Measurements from ENCODE around the gene GNPTG.

The GNPTG gene

DNA sequence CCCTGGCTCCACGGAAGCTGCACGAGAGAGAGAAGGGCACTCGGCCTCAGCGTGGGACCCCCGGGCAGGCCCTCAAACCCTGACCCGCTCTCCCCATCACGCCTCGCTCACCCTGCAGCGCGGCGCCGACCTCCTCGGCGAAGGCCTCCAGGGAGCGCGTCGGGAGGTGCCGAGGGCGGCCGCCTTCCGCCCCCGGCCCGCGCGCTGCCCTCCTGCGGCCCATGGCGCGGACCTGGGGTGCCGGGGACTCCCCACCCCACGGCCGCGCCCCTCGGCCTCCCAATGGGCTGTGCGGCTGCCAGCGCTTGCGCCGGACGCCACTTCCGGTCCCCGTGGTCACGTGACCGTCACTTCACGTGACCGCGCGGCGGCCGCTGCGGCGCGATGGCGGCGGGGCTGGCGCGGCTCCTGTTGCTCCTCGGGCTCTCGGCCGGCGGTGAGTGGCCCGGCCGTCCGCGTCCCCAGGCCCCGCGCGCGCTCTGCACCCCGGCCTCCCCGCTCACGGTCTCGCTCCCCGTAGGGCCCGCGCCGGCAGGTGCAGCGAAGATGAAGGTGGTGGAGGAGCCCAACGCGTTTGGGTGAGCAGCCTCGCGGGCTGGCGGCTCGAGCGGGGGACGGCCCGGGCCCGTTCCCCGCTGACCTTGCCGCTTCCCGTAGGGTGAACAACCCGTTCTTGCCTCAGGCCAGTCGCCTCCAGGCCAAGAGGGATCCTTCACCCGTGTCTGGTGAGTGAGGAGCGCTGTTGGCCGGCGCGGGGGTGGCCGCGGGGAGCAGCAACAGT lies at the start of gene GNPTG, which contains the start of gene TSR3:
Gene GNPTG, plus strand, starts transcription at position 350 of the 781 bp plus-strand sequence. Its CDS starts 35 bp downstream, at position 385.
Gene TSR3, minus strand, starts transcription at position 297 of the 781 bp plus-strand sequence. Its CDS starts 74 bp downstream, at position 223.
- DNase-seq = no peak

DNA sequence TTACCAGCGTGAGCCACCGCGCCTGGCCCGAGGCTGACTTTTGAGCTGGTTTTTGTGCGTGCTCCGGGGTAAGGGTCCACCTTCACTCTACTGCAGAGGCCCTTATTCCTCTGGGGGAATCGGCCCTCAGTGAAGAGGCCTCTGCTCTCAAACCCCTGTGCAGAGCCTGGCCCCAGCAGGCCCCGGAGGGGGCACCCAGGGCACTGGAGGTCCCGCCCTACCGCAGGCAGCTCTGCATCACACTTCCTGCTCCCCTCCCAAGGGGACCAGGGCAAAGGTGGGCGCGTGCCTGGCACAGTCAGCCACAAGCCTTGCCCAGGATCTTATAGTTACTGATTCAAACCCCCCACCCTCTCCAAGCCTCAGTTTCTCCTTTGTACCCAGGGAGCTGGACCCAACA lies 45.9 kb upstream of the GNPTG start:
- no peak for DNase-seq

DNA sequence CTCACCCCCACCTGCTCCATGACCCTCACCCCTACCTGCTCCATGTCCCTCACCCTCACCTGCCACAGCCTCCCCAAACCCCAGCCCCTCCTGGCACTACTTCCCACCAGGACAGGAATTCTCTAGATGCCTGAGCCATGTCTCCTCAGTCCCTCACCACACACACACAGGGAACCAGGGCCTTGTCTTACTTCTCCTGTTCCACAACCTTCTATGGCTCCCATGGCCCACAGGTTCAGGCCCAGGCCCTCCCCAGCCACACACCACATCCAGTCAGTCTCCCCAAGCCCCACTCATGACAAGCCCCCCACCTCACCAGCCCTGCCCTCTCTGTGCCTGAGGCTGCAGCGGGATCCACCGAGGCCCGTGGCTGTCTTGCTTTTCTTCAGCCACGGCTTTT lies 45.4 kb upstream of the GNPTG start:
- DNase-seq = no peak

DNA sequence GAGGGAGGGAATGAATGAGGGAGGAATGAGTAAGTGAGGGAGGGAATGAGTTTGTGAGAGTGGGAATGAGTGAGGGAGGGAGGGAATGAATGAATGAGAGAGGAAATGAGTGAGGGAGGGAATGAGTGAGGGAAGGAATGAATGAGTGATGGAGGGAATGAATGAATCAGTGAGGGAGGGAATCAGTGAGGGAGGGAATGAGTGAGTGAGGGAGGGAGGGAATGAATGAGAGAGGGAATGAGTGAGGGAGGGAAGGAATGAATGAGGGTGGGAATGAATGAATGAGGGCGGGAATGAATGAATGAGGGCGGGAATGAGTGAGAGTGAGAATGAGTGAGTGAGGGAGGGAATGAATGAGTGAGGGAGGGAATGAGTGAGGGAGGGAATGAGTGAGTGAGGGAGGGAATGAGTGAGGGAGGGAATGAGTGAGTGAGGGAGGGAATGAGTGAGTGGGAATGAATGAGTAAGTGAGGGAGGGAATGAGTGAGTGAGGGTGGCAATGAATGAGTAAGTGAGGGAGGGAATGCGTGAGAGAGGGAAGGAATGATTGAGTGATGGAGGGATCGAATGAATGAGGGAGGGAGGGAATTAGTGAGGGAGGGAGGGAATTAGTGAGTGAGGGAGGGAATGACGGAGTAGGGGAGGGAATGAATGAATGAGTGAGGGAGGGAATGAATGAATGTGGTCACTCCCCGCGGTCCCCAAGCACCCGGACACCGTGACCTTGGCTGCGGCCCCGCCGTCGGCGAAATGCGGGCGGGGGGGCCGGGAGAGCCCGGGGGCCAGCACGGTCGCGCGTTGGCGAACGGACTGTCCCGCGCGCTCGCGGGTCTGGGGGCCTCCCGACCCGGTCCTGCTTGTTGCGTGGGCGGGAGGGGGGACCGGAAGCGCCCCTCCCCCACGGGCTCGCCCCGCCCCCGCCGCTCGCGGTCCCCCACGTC lies 43.4 kb upstream of the GNPTG start:
- no peak for DNase-seq

DNA sequence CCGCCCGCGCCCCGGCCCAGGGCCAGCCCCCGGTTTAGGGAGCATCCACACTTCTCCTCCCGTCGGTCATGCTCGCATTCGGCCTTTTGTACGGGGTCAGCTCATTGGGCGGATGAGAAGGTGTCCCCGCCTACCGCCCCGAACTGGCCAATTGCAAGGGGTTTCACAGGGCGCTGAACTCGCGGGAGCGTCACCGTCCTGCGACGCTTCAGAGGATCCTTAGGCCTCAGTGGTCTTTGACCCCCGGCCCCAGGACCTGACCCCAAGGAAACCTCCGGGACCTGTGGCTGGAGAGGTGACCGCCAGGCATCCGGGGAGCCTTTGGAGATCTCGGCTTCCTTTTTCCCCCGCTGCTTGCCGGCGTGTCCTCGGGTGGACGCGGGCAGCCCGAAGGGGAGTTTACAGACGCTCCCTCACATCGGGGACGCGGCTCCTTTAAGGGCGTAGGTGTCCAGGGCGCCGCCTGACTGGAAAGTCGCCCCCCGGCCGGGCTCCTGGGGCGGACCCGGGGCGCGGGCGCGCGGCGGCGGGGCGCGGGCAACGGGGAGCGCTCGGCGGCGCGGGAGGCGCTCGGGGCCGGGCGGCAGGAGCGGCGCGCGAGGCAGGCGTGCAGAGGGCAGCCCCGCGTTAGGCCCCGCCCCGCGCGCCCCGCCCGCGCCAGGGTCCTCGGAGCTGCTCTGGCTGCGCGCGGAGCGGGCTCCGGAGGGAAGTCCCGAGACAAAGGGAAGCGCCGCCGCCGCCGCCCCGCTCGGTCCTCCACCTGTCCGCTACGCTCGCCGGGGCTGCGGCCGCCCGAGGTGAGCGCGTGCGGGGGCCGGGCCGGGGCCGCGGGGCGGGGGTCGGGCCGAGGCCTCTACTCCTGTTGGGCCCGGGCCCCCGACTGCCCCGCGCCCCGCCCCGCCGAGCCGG lies 42.5 kb upstream of the GNPTG start, which contains the start of gene UBE2I:
Gene UBE2I, plus strand, starts transcription at position 660 of the 909 bp plus-strand sequence. CDS start 4,395 bp downstream, outside the sequence.
- DNase-seq = peak; percentile 85

DNA sequence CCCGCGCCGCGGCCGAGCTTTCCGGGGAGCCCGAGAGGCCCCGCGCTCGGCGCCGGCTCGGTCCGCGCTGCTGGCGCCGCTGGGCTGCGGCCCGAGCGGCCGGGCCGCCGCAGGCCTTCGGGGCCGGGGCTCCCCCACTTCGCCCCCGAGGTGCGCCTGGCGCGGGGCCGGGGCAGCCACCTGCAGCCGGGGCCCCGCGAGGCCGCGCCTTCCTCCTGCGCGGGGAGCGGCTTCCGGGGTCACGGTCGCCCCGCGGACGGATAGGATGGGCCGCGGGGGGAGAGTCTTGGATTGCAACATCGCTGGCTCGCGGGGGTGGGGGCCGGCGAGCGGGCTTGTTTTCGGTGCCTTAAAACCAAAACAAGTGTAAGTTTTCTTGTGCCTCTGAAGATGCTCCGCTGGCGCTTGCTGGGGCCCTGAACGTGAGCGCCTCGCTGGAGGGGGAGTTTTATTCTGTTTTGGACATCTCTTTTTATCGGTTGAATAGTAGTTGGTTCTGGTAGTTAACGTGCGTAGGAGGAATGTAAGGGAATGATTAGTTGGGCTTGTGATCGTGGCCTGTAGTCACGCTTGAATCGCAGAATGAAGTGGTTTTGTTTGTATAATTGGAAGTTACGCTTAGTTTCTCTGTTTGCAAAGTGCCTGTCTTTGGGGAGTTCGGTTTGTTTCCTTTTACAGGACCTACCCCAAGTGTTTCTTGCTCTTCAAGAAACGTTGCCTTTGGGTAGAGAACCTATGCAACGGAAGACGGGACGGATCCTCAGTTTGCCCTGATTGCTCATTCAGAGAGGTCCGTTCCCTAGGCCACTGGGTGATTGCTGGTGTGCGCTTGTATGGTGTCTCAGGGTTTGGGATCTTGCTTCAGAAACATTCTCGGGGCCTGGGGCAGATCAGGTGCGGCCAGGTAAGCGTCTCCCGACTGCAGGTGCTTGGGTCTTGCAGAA lies 41.6 kb upstream of the GNPTG start:
- no peak for DNase-seq

DNA sequence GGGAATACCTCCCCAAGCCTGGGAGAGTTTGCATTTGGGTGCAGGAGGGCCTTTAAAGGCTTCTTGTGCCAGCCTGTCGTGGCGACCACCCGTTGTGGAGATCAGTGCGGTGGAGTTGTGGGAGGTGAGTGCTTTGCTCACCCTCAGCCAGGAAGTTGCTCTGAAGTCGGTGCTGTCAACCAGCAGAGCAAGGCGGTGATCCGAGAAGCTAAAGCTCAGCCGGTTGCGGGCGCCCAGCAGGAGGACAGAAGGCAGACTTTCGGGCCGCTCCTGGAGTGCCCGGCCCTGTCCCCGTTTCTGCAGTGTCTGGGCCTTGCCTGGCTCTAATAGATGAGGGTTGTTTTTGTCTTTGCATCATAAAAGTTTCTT lies 40.9 kb upstream of the GNPTG start:
- no peak for DNase-seq

DNA sequence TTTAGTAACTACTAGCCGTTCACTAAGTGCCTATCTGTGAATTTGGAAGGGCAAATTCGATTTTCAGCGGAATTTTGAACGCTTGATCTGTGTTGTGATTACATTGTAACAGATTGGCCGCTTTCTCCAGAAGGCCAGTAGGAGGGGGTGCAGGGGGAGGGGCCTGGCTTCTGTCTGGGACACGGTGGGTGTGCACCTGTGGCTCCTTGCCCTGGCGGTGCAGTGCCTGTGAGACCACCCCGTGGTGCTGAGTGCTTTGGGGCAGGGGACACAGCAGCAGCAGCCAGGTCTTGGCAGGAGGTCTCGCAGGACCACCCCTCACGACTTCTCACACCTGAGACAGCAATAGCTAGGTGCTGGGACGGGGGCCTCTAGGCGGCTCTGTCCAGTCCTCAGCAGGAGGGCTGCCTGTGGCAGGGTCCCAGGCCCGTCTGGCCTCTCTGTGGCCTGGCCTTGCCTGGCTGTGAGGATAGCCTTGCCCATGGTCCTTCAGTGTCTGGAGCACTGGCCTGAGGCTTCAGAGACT lies 40.5 kb upstream of the GNPTG start:
- DNase-seq = no peak

DNA sequence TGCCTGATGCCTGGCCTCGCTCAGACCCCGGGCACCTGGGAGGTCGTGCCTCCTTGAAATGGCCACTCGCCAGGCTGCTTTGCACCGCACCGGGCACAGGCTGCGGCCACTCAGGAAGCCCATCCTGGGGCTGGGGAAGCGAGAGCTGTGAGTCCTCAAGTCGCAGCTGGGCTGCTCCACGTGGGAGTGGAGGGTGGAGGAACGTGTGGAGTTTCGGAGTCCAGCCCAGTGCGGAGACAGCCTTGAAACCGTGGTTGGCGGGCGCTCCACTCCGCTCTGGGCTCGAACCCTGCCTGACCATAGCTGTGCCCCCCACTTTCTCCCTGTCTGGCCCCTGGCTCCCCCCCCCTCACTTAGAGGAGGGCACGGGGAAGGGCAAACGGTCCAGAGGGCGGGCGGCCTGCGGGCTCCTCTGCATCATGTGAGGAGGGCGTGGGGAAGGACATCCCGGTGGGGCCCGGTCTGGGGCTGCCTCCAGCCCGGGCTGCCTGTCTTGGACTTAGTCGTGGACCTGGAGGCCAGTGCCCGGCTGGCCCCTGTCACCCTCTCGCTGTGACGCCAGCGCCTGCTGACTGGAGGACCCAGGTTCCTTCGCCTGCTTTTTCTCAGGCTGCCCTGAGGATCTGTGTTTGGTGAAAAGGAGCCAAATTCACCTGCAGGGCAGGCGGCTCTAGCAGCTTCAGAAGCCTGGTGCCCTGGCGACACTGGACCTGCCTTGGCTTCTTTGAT lies 39.8 kb upstream of the GNPTG start:
- no peak for DNase-seq

DNA sequence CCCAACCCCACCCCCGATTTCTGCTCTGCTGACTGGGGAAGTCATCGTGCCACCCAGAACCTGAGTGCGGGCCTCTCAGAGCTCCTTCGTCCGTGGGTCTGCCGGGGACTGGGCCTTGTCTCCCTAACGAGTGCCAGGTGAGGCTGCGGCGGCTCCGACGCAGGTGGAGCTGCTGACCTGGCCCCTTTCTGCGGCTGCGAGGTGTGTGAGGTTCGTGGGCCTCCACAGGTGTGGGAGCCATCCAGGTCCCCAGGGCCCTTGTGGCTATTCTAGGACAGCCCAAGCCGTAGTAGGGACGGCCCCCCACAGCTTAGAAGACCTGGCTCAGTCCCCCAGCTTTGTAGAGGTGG lies 39.3 kb upstream of the GNPTG start:
- DNase-seq = no peak

DNA sequence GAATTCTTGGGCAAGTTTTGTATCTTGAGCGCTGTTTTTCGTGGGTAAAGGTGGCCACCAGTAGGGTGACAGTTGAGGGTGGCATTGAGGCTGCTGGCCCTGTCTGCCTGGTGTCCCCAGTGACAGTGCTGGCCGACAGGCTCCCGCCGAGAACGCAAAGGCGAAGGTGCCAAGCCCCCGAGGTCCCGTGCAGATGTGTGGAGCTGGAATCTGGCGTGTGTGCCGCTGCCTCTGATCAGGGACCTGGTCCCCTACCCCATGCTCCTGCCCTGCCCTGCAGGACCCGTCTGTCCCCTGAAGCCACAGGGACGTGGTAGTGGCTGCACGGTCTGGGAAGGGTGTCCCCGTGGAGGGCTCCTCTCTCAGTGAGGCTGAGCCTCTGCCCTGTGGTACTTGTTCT lies 38.8 kb upstream of the GNPTG start:
- DNase-seq = no peak

DNA sequence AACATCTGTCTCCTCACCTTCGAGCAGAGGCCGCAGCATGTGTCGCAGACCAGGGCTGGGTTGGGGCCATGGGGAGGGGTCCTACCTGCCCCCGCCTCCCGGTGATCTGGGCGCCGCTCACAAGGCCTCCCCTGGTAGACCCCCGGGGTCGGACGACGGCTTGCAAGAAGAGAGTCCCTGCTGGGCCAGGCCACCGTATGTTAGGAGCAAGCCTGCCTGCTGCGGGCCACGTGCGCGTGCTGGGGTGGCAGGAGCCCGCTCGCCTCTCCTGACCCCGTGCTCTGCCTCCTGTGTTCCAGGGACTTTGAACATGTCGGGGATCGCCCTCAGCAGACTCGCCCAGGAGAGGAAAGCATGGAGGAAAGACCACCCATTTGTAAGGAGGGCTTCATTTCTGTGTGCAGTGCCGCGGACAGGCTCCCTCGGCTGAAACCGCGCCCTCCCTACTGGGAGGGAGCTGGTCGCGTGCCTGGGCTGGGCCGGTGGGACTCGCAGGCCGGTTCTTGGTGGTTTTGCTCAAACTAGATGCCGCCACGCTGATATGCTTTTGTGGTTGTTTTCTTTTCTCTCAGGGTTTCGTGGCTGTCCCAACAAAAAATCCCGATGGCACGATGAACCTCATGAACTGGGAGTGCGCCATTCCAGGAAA lies 37.9 kb upstream of the GNPTG start:
- no peak for DNase-seq

DNA sequence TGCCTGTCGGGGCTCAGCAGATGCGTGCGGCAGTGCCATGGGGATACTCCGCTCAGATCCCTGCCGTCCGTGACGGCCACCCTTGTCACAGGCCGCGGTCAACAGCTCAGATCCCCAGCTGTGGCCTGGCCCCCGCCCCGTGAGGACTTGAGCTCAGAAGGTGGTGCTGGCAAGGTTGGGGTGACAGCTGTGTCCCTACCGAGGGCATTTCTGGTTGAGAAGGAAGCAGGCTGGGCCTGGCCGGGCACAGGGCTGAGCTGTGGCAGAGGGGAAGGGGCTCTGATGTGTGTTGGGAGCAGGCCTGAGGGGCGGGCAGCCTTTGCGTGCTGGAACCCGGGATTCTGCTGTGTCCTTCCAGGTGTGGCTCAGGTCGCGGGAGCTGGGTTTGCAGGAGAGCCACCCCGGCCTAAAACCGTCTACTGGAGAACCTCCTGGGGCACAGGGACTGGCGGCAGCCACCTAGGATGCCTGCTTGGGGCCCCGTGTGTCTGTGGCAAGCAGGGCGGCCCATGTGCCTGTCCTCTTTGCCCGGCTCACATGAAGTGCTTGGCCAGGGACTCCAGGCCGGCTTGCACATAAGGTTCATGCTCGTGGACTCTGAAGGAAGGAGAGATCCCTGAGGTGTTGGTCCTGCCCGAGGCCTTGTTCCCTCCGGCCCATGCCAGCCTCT lies 37.2 kb upstream of the GNPTG start:
- no peak for DNase-seq

DNA sequence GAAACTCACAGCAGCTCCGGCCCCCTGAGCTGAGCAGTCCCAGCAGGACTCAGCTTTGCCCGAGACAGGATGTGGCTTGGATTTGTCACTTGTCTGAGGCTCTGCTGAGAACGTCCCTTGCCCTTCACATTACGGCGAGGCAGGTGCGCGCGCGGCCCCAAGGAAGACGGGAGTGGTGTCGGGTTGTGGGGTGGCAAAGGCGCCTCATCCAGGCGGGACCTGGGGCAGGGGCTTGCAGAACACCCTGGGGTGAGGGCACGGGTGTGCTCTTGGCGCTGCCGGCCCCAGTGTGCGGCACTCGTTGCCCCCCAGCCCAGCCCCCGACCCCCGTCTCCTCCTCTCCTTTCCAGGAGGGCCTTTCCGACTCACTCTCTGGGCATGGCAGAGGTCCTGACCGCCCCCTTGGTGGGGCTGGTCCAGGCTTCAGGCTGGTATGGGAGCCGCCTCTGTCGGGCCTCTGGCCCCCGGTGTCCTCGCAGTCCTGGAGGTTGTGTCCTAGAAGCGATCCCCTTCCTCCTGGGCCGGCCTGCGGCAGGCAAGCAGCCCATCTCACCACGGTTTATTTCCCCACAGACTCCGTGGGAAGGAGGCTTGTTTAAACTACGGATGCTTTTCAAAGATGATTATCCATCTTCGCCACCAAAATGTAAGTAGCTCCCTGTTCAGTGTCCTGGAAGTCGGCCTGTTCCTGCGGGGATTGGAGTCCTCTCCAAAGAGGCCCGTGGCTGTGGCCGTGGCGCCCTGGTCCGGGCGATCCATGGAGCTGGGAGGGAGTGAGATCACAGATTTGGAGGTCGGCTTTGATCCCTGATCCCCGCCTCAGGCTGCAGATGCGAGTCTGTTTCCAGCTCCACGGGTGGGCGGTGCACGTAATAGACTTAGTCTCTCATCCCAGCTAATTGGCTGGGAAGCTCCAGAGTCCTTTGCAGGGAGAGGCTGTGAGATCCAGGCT lies 36.4 kb upstream of the GNPTG start:
- DNase-seq = no peak

DNA sequence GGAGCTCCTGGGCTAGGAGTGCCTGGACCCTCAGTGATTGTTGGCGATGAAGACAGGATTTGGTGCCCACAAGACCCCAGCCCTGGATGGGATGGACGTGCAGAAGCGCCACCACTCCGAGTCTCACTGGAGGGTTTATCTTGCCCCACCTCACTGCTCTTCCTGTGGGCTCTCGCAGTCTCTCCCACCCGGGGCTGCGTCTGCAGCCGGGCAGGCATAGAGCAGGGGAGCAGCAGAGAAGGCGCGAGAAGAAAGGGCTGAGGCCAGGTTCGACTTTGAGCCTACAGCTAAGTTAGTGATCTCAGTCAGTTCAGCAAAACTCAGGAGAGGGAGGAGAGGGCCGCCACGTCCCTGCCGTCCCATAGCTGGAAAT lies 35.7 kb upstream of the GNPTG start:
- no peak for DNase-seq

DNA sequence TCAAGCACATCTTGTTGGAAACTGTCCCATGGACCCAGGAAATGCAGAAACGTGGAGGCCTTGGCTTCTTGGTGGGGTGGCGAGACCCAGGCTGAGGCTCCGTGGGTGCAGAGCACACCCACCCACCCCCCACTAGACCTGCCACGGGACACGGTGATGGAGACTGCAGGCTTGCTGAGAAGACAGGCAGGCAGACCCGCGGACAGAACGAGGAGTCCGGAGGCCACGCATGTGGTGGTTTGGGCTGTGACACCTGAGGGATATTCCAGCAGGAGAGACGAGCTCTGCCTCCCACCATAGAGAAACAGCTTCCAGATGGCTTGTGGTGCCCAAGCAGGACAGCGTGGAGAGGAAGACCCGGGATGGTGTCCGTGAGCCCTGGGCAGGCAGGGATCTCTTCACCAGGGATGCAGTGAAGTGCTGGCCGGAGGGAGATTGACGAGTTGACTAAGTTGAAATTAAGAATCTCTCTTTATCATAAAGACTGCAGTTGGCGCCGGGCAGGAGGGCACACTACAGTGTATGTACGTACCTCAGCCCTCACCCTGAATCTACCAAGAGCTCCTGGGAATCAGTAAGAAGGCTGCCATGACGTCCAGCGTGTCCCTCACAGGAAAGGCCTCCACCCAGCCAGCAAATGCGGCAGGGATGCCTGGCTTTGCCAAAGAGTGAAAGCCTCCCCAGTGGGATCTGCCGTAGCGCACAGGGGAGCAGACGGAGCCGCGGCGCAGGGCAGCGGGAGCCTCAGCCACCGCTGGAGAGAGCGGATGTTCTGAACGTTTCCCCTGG lies 34.1 kb upstream of the GNPTG start:
- no peak for DNase-seq

DNA sequence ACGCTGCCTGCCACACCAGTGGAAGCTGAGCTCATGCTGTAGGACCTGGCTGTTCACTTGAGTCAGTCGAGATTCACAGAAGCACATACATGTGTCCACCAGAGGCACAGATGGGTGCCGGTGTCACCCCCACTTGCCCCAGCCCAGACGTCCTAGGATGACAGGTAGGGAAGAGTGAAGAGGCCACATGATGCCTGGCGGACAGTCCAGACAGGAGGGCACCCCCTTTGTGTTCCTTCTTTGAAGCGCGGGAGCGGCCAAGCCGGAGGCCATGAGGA lies 33.5 kb upstream of the GNPTG start:
- DNase-seq = no peak

DNA sequence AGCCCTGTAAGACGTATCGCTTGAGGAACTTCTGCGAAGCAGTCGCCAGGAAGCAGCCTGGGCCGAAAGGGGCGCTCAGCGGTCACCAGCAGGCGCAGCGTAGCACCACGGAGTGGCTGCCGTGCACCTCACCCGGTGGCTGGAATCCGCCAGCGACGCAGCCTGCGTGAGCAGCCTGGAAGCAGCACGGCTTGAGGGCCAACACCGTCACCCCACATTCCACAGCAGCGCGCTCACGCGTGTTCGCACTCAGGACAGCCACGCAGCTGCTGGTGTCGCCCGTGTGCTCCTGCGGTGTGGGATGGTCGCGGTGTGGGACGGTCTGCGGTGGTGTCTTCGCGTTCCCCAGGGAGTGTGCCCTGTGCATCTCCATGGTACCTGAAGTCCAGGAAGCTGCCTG lies 32.7 kb upstream of the GNPTG start:
- no peak for DNase-seq

Measured in NCI-H510A (cell line).